Hematopoietic multipotent progenitor cell treated with erythropoietin and hydrocortisone succinate and interleukin-3 and kit ligand, for 4 days (in vitro differentiated cells): Measurements from ENCODE around the gene KIF21B.

Experiments used
- DNase-seq: peaks from one replicate; pipeline ENCODE4 v3.0.0-alpha.2; 2015

The KIF21B gene

GRCh38 chr1:200991097-200991614 lies 32.4 kb downstream of the KIF21B start:
- no peak for DNase-seq

- no peak for DNase-seq
Measured at GRCh38 chr1:200990114-200990513, 33.4 kb downstream of the KIF21B start.

GRCh38 chr1:200989337-200989736 lies 34.2 kb downstream of the KIF21B start:
- DNase-seq = no peak

- DNase-seq = no peak
Measured at GRCh38 chr1:200988693-200989092, 34.8 kb downstream of the KIF21B start.

- no peak for DNase-seq
Measured at GRCh38 chr1:200985481-200985880, 38.0 kb downstream of the KIF21B start.

GRCh38 chr1:200983035-200983561 lies 40.4 kb downstream of the KIF21B start:
- no peak for DNase-seq

GRCh38 chr1:200982071-200982945 lies 41.2 kb downstream of the KIF21B start:
- DNase-seq = peak; percentile 15

GRCh38 chr1:200981278-200981677 lies 42.2 kb downstream of the KIF21B start:
- DNase-seq = no peak

- DNase-seq = no peak
Measured at GRCh38 chr1:200980873-200981272, 42.6 kb downstream of the KIF21B start.

GRCh38 chr1:200980452-200980772 lies 43.1 kb downstream of the KIF21B start:
- no peak for DNase-seq

GRCh38 chr1:200979574-200980451 lies 43.7 kb downstream of the KIF21B start:
- peak; percentile 77 for DNase-seq

GRCh38 chr1:200977071-200977754 lies 46.3 kb downstream of the KIF21B start:
- no peak for DNase-seq

- no peak for DNase-seq
Measured at GRCh38 chr1:200976634-200977033, 46.9 kb downstream of the KIF21B start.

- DNase-seq = no peak
Measured at GRCh38 chr1:200975458-200975857, 48.1 kb downstream of the KIF21B start.

- no peak for DNase-seq
Measured at GRCh38 chr1:200974711-200975110, 48.8 kb downstream of the KIF21B start.

GRCh38 chr1:200973937-200974657 lies 49.4 kb downstream of the KIF21B start:
- peak; percentile 47 for DNase-seq

- no peak for DNase-seq
Measured at GRCh38 chr1:200972985-200973742, 50.4 kb downstream of the KIF21B start.

GRCh38 chr1:200971955-200972711 lies 51.4 kb downstream of the KIF21B start:
- DNase-seq = peak; percentile 76

GRCh38 chr1:200971428-200971903 lies 52.0 kb downstream of the KIF21B start:
- DNase-seq = no peak

- DNase-seq = no peak
Measured at GRCh38 chr1:200970771-200971427, 52.6 kb downstream of the KIF21B start.
